Measurements from ENCODE around the gene GPR75.
"Not testable (repeated sequence)": the region's sequence is repeated elsewhere in the genome, so short reads cannot be mapped to it uniquely, and the experiment has no call there.

The GPR75 gene

DNA sequence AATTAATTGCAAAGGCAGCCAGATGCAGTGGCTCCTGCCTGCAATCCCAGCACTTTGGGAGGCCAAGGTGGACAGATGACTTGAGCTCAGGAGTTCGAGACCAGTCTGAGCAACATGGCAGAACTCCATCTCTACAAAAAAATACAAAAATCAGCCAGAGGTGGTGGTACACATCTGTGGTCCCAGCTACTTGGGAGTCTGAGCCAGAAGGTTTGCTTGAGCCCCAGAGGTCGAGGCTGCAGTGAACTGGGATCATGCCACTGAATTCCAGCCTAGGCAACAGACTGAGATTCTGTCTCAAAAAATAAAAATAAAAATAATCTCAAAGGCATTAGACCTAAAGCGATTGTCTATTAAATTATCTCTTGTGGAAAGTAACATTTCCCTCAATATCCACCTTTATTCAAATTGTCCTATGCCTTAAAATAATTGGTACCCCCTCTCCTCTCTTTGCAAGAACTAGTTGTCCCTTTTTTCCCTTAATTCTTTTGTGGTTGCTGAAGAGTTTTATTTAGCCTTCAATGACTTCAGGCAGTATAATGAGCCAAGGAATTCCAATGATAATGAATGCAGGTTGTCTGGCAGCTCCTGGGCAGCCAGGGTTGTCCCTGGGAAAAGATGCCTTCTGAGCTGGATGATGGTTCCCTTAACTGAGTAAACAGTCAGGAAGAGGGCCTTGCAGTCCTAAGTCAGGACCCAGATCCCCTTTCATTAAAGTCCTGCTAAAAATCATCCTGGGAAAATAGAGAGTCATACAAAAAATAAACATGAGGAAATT lies 32.2 kb downstream of the GPR75 start:
- DNase-seq (ENCODE audit: low read depth, low spot score): peak; percentile 13
- TF ChIP-seq CTCF (IDR thresholded peaks at IDR 0.05; ENCODE audit: low read depth, low read length): no peak
- no peak overlapping the region for H3K4me3 ChIP-seq (ENCODE audit: low read depth, low read length)
- in situ Hi-C loops (cut with HindIII; ENCODE audit: low sequenced_read_pairs): no loop called here

- no peak for DNase-seq (ENCODE audit: low read depth, low spot score)
- no peak for TF ChIP-seq CTCF (IDR thresholded peaks at IDR 0.05; ENCODE audit: low read depth, low read length)
- in situ Hi-C loops (cut with HindIII; ENCODE audit: low sequenced_read_pairs): no loop called here
- no peak overlapping the region for H3K4me3 ChIP-seq (ENCODE audit: low read depth, low read length)
These were observed 33.0 kb downstream of the GPR75 start for GRCh38 chr2:53826587-53827397.

DNA sequence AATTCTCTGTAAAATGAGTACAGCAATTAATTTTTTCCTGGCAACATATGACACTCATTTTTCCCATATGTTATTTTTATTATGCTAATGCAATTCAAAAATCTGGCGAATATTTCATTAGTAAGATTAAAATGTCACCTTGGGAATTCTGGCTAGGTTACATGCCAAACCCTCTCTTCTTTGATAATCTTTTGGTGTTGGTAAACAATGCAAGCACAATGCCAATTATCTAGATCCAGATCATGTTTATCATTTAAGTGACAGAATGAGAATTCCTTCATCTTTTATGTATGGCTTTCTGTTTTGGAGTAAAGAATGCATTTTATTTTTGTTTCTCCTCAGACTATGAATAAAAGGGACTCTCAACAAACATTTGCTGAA lies 33.7 kb downstream of the GPR75 start:
- TF ChIP-seq CTCF (IDR thresholded peaks at IDR 0.05; ENCODE audit: low read depth, low read length): no peak
- in situ Hi-C loops (cut with HindIII; ENCODE audit: low sequenced_read_pairs): no loop called here
- DNase-seq (ENCODE audit: low read depth, low spot score): no peak

GRCh38 chr2:53823639-53824038 lies 36.1 kb downstream of the GPR75 start:
- DNase-seq (ENCODE audit: low read depth, low spot score); H3K4me3 ChIP-seq (ENCODE audit: low read depth, low read length); in situ Hi-C loops (cut with HindIII; ENCODE audit: low sequenced_read_pairs): not testable (repeated sequence)
- TF ChIP-seq CTCF (IDR thresholded peaks at IDR 0.05; ENCODE audit: low read depth, low read length): peak; percentile 7

More for the DNA sequence above, 33.7 kb downstream of the GPR75 start:
- H3K4me3 ChIP-seq (ENCODE audit: low read depth, low read length): no peak overlapping the region

- in situ Hi-C loops (cut with HindIII; ENCODE audit: low sequenced_read_pairs): no loop called here
- TF ChIP-seq CTCF (IDR thresholded peaks at IDR 0.05; ENCODE audit: low read depth, low read length): no peak
These were observed 38.0 kb downstream of the GPR75 start for GRCh38 chr2:53821810-53822209.

DNA sequence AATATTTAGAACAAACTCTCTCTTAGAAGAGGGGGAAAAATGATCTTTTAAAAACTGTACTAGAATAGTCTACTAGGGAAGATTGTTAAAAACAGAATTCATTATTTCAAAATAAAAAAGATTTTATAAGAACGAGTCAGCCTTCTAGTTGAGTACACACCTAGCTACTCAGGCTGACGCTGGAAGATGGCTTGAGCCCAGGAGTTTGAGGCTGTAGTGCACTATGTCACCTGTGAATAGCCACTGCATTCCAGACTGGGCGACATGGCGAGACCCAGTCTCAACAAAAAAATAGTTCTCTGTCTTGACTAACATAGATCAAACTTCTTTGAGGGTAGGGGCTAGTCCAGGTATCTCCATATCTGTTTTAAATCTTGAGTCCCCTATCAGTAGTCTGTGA lies 39.1 kb downstream of the GPR75 start:
- no peak overlapping the region for H3K4me3 ChIP-seq (ENCODE audit: low read depth, low read length)
- DNase-seq (ENCODE audit: low read depth, low spot score): no peak
- TF ChIP-seq CTCF (IDR thresholded peaks at IDR 0.05; ENCODE audit: low read depth, low read length): no peak
- in situ Hi-C loops (cut with HindIII; ENCODE audit: low sequenced_read_pairs): no loop called here

More at GRCh38 chr2:53821810-53822209, 38.0 kb downstream of the GPR75 start:
- DNase-seq (ENCODE audit: low read depth, low spot score): no peak
- H3K4me3 ChIP-seq (ENCODE audit: low read depth, low read length): no peak overlapping the region
